ENCODE data around the gene USP17L11.
"Not testable (repeated sequence)": the region's sequence is repeated elsewhere in the genome, so short reads cannot be mapped to it uniquely, and the experiment has no call there.

Gene USP17L11

GRCh38 chr4:9215105-9215504, at the start of gene USP17L11:
Gene USP17L11, plus strand, starts transcription at chr4:9215405. Its CDS starts 0 bp downstream, at chr4:9215405.
- DNase-seq (ENCODE audit: low read depth), result not testable (repeated sequence)

GRCh38 chr4:9165990-9166389, 49.2 kb upstream of the USP17L11 start:
- DNase-seq (ENCODE audit: low read depth), result not testable (repeated sequence)

GRCh38 chr4:9169791-9170459, 45.3 kb upstream of the USP17L11 start, which contains the start of gene FAM90A26:
Gene FAM90A26, plus strand, starts transcription at chr4:9170409. Its CDS starts 2,764 bp downstream, at chr4:9173173.
- not testable (repeated sequence) for DNase-seq (ENCODE audit: low read depth)

GRCh38 chr4:9210357-9210756, 4.8 kb upstream of the USP17L11 start, which contains the start of gene USP17L10:
Gene USP17L10, plus strand, starts transcription at chr4:9210657. Its CDS starts 0 bp downstream, at chr4:9210657.
- DNase-seq (ENCODE audit: low read depth), result not testable (repeated sequence)

GRCh38 chr4:9214701-9215100, 504 bp upstream of the USP17L11 start:
- not testable (repeated sequence) for DNase-seq (ENCODE audit: low read depth)

GRCh38 chr4:9219852-9220251, 4.6 kb downstream of the USP17L11 start, which contains the start of gene USP17L12:
Gene USP17L12, plus strand, starts transcription at chr4:9220152. Its CDS starts 0 bp downstream, at chr4:9220152.
- not testable (repeated sequence) for DNase-seq (ENCODE audit: low read depth)

- not testable (repeated sequence) for DNase-seq (ENCODE audit: low read depth)
These were observed 9.4 kb downstream of the USP17L11 start, which contains the start of gene USP17L13 for GRCh38 chr4:9224596-9224995. Gene USP17L13, plus strand, starts transcription at chr4:9224896. Its CDS starts 0 bp downstream, at chr4:9224896.

- DNase-seq (ENCODE audit: low read depth), result not testable (repeated sequence)
These were observed 15.0 kb downstream of the USP17L11 start for GRCh38 chr4:9230249-9230648.

GRCh38 chr4:9234085-9234484, 18.9 kb downstream of the USP17L11 start, which contains the start of gene USP17L15:
Gene USP17L15, plus strand, starts transcription at chr4:9234385. Its CDS starts 0 bp downstream, at chr4:9234385.
- not testable (repeated sequence) for DNase-seq (ENCODE audit: low read depth)

GRCh38 chr4:9238461-9238860, 23.3 kb downstream of the USP17L11 start:
- not testable (repeated sequence) for DNase-seq (ENCODE audit: low read depth)

GRCh38 chr4:9243579-9243978, 28.4 kb downstream of the USP17L11 start, which contains the start of gene USP17L17:
Gene USP17L17, plus strand, starts transcription at chr4:9243879. Its CDS starts 0 bp downstream, at chr4:9243879.
- not testable (repeated sequence) for DNase-seq (ENCODE audit: low read depth)

GRCh38 chr4:9247953-9248680, 32.9 kb downstream of the USP17L11 start, which contains the start of gene USP17L18:
Gene USP17L18, plus strand, starts transcription at chr4:9248630. Its CDS starts 0 bp downstream, at chr4:9248630.
- DNase-seq (ENCODE audit: low read depth), result not testable (repeated sequence)

- not testable (repeated sequence) for DNase-seq (ENCODE audit: low read depth)
These were observed 37.9 kb downstream of the USP17L11 start, which contains the start of gene USP17L19 for GRCh38 chr4:9253078-9253477. Gene USP17L19, plus strand, starts transcription at chr4:9253378. Its CDS starts 0 bp downstream, at chr4:9253378.

GRCh38 chr4:9257824-9258223, 42.6 kb downstream of the USP17L11 start, which contains the start of gene USP17L20:
Gene USP17L20, plus strand, starts transcription at chr4:9258124. Its CDS starts 0 bp downstream, at chr4:9258124.
- DNase-seq (ENCODE audit: low read depth), result not testable (repeated sequence)

- not testable (repeated sequence) for DNase-seq (ENCODE audit: low read depth)
These were observed 47.4 kb downstream of the USP17L11 start, which contains the start of gene USP17L21 for GRCh38 chr4:9262572-9262971. Gene USP17L21, plus strand, starts transcription at chr4:9262872. Its CDS starts 0 bp downstream, at chr4:9262872.
